HepG2 (cell line): ENCODE results near the gene TMEM14B. TPM values are rescaled to one million over a fixed set of nuclear protein-coding genes. Genes with fewer than 3 reads are reported as not detected.
A peak's percentile ranks its signal among the peaks of the same experiment; 100 is the strongest.

Source experiments
- FOSL2 ChIP-seq: sonication (generic); formaldehyde crosslinking; IDR thresholded peaks from 2 replicates; pipeline ENCODE4 v1.4.0; 2020; ENCODE audit warnings: missing genetic modification reagents
- KAT7 ChIP-seq: IDR thresholded peaks from 2 replicates; pipeline ENCODE4 v1.6.1; 2018; ENCODE audit warnings: borderline replicate concordance, missing compliant biosample characterization
- NR1H2 ChIP-seq: sonication (generic); formaldehyde crosslinking; IDR thresholded peaks from 2 replicates; pipeline ENCODE4 v1.8.1; 2022; ENCODE audit warnings: low read depth, missing genetic modification reagents, borderline replicate concordance
- NR2F6 ChIP-seq, 2 experiments: IDR thresholded peaks; 2 replicates each; pipeline ENCODE4 v1.6.1; 2016; ENCODE audit warnings: antibody characterized with exemption in 1 of 2, mild to moderate bottlenecking in 1 of 2
- SALL2 ChIP-seq: sonication (generic); formaldehyde crosslinking; IDR thresholded peaks from 2 replicates; pipeline ENCODE4 v1.8.1; 2023; ENCODE audit warnings: mild to moderate bottlenecking, missing genetic modification reagents, inconsistent platforms
- SMARCC2 ChIP-seq: fragments of 450-650 bp; IDR thresholded peaks from 2 replicates; pipeline ENCODE4 v1.6.1; 2017; ENCODE audit warnings: antibody characterized with exemption, mild to moderate bottlenecking
- SP4 ChIP-seq: sonication (generic); formaldehyde crosslinking; IDR thresholded peaks from 2 replicates; pipeline ENCODE4 v1.8.1; 2023; ENCODE audit warnings: mild to moderate bottlenecking, missing genetic modification reagents
- SRSF1 ChIP-seq: fragments of 200-400 bp; formaldehyde crosslinking; optimal IDR thresholded peaks from 2 replicates; pipeline ENCODE3; 2017; ENCODE audit warnings: mild to moderate bottlenecking, low read depth, low read length, moderate library complexity
- TGIF2 ChIP-seq: IDR thresholded peaks from 2 replicates; pipeline ENCODE4 v1.6.1; 2016; ENCODE audit warnings: control low read depth, missing compliant biosample characterization
- ZBTB42 ChIP-seq: sonication (generic); formaldehyde crosslinking; IDR thresholded peaks from 2 replicates; pipeline ENCODE4 v1.5.0; 2020; ENCODE audit warnings: mild to moderate bottlenecking, missing genetic modification reagents
- ZFAT ChIP-seq: sonication (generic); formaldehyde crosslinking; conservative IDR thresholded peaks from 2 replicates; pipeline ENCODE4 v1.8.1; 2023; ENCODE audit warnings: missing genetic modification reagents, inconsistent platforms
- ZNF121 ChIP-seq: sonication (generic); formaldehyde crosslinking; IDR thresholded peaks from 2 replicates; pipeline ENCODE4 v1.5.0; 2020; ENCODE audit warnings: mild to moderate bottlenecking, missing genetic modification reagents
- ZNF136 ChIP-seq: sonication (generic); formaldehyde crosslinking; IDR thresholded peaks from 2 replicates; pipeline ENCODE4 v1.8.1; 2022; ENCODE audit warnings: low read depth, mild to moderate bottlenecking, moderate library complexity, missing genetic modification reagents
- ZNF225 ChIP-seq: sonication (generic); formaldehyde crosslinking; IDR thresholded peaks from 2 replicates; pipeline ENCODE4 v1.4.0; 2020; ENCODE audit warnings: mild to moderate bottlenecking, missing genetic modification reagents
- ZNF326 ChIP-seq: sonication (generic); formaldehyde crosslinking; IDR thresholded peaks from 2 replicates; pipeline ENCODE4 v1.4.0; 2020; ENCODE audit warnings: missing genetic modification reagents, borderline replicate concordance
- ZNF543 ChIP-seq: sonication (generic); formaldehyde crosslinking; IDR thresholded peaks from 2 replicates; pipeline ENCODE4 v1.4.0; 2020; ENCODE audit warnings: mild to moderate bottlenecking, missing genetic modification reagents
- ZNF552 ChIP-seq: sonication (generic); formaldehyde crosslinking; IDR thresholded peaks from 2 replicates; pipeline ENCODE4 v1.9.0; 2022; ENCODE audit warnings: missing genetic modification reagents, mild to moderate bottlenecking, borderline replicate concordance
- ZNF570 ChIP-seq: sonication (generic); formaldehyde crosslinking; IDR thresholded peaks from 2 replicates; pipeline ENCODE4 v1.4.0; 2020; ENCODE audit warnings: mild to moderate bottlenecking, missing genetic modification reagents, borderline replicate concordance
- ZSCAN20 ChIP-seq: sonication (generic); formaldehyde crosslinking; IDR thresholded peaks from 2 replicates; pipeline ENCODE4 v1.4.0; 2020; ENCODE audit warnings: missing genetic modification reagents, mild to moderate bottlenecking, borderline replicate concordance
- polyA plus RNA-seq, 8 experiments: library from polyadenylated mRNA; depleted of rRNA in 3 of 8; stranded (reverse) in 7 of 8; unstranded in 1 of 8; fragments of >200 nt; fragmentation: Illumina TruSeq in 4 of 8; extraction: Trizol in 4 of 8; gene quantifications; 2 replicates each; pipeline versions ENCODE4 v1.2.1 to v1.2.3, GENCODE V29; 2011 to 2016; ENCODE audit warnings: low read depth in 4 of 8, missing spikeins in 1 of 8, mixed read lengths in 1 of 8; ENCODE audit not compliant: insufficient read depth in 1 of 8
- total RNA-seq, 5 experiments: library from RNA; depleted of rRNA; stranded (reverse); fragments of >200 nt; fragmentation: Illumina TruSeq; extraction: Trizol; gene quantifications; 2 replicates each; pipeline ENCODE4 v1.2.3, GENCODE V29; 2016; ENCODE audit warnings: low read depth in 1 of 5
- TF ChIP-seq, protein P1 (sequence below): sonication (generic); formaldehyde crosslinking; IDR thresholded peaks from 2 replicates; pipeline ENCODE4 v1.5.0; 2020; ENCODE audit warnings: mild to moderate bottlenecking, missing genetic modification reagents
- TF ChIP-seq, protein P2 (sequence below): IDR thresholded peaks from 2 replicates; pipeline ENCODE4 v1.6.1; 2016; ENCODE audit warnings: low read depth, control low read depth
- TF ChIP-seq, protein P3 (sequence below): sonication (generic); formaldehyde crosslinking; IDR thresholded peaks from 2 replicates; pipeline ENCODE4 v1.8.0; 2023; ENCODE audit warnings: mild to moderate bottlenecking, missing genetic modification reagents
- TF ChIP-seq, protein P4 (sequence below): sonication (generic); formaldehyde crosslinking; IDR thresholded peaks from 2 replicates; pipeline ENCODE4 v1.8.0; 2022; ENCODE audit warnings: missing genetic modification reagents, mild to moderate bottlenecking, moderate library complexity, borderline replicate concordance

Gene TMEM14B
- total and polyA plus RNA-seq, 2 of the 13 experiments (the other 11 are each of a cell fraction or from before 2014, with no cell fraction given), result 133 to 200 TPM

DNA sequence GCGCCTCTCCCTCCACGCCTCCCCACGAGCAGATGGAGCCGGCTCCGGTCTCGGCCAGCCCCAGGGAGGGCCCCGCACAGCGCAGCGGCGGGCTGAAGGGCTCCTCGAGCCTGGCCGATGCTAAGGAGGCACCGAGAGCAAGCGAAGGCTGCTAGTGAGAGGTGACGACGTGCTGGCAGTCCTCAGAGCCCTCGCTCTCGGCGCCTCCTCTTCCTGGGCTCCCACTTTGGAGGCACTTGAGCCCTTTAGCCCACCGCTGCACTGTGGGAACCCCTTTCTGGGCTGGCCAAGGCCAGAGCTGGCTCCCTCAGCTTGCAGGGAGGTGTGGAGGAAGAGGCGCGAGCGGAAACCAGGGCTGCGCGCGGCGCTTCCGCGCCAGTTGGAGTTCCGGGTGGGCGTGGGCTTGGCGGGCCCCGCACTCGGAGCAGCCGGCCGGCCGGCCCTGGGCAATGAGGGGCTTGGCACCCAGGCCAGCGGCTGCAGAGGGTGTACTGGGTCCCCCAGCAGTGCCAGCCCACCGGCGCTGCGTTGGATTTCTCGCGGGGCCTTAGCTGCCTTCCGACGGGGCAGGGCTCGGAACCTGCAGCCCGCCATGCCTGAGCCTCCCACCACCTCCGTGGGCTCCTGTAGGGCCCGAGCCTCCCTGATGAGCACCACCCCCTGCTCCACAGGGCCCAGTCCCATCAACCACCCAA lies 27.2 kb upstream of the TMEM14B start (continued):
- TF ChIP-seq ZNF570 (CRISPR knock-in tag) (no peak), ZBTB42 (no peak; the same call in 1 of the 2 replicates), SP4 (CRISPR knock-in tag) (0 out of 2 replicates have a peak, but pooled peaks have one; percentile 28), NR1H2 (CRISPR knock-in tag) (no peak), FOSL2 (CRISPR knock-in tag) (no peak), ZNF543 (CRISPR knock-in tag) (peak; percentile 13; the same call in 1 of the 2 replicates), SRSF1 (no peak), TGIF2 (no peak), ZNF121 (CRISPR knock-in tag) (no peak), ZNF136 (CRISPR knock-in tag) (0 out of 2 replicates have a peak, but pooled peaks have one; percentile 7), KAT7 (CRISPR knock-in tag) (no peak), SMARCC2 (no peak), ZFAT (CRISPR knock-in tag) (no peak), SALL2 (CRISPR knock-in tag) (0 out of 2 replicates have a peak, but pooled peaks have one; percentile 48), ZSCAN20 (CRISPR knock-in tag) (no peak), ZNF552 (CRISPR knock-in tag) (no peak), ZNF225 (0 out of 2 replicates have a peak, but pooled peaks have one; percentile 23), ZNF326 (CRISPR knock-in tag) (no peak), NR2F6 (IDR thresholded peaks at IDR 0.05) (no peak), NR2F6 (CRISPR knock-in tag; IDR thresholded peaks at IDR 0.05) (no peak)
- TF ChIP-seq, protein P1, sequence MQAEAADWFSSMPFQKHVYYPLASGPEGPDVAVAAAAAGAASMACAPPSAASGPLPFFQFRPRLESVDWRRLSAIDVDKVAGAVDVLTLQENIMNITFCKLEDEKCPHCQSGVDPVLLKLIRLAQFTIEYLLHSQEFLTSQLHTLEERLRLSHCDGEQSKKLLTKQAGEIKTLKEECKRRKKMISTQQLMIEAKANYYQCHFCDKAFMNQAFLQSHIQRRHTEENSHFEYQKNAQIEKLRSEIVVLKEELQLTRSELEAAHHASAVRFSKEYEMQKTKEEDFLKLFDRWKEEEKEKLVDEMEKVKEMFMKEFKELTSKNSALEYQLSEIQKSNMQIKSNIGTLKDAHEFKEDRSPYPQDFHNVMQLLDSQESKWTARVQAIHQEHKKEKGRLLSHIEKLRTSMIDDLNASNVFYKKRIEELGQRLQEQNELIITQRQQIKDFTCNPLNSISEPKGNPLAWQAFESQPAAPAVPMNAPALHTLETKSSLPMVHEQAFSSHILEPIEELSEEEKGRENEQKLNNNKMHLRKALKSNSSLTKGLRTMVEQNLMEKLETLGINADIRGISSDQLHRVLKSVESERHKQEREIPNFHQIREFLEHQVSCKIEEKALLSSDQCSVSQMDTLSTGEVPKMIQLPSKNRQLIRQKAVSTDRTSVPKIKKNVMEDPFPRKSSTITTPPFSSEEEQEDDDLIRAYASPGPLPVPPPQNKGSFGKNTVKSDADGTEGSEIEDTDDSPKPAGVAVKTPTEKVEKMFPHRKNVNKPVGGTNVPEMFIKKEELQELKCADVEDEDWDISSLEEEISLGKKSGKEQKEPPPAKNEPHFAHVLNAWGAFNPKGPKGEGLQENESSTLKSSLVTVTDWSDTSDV (CRISPR knock-in tag), result no peak; the same call in 1 of the 2 replicates
- TF ChIP-seq, protein P2, sequence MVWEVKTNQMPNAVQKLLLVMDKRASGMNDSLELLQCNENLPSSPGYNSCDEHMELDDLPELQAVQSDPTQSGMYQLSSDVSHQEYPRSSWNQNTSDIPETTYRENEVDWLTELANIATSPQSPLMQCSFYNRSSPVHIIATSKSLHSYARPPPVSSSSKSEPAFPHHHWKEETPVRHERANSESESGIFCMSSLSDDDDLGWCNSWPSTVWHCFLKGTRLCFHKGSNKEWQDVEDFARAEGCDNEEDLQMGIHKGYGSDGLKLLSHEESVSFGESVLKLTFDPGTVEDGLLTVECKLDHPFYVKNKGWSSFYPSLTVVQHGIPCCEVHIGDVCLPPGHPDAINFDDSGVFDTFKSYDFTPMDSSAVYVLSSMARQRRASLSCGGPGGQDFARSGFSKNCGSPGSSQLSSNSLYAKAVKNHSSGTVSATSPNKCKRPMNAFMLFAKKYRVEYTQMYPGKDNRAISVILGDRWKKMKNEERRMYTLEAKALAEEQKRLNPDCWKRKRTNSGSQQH (CRISPR knock-in tag), result no peak
- TF ChIP-seq, protein P3, sequence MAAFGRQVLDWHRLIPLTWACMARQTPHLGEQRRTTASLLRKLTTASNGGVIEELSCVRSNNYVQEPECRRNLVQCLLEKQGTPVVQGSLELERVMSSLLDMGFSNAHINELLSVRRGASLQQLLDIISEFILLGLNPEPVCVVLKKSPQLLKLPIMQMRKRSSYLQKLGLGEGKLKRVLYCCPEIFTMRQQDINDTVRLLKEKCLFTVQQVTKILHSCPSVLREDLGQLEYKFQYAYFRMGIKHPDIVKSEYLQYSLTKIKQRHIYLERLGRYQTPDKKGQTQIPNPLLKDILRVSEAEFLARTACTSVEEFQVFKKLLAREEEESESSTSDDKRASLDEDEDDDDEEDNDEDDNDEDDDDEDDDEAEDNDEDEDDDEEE, result no peak; the same call in 1 of the 2 replicates
- TF ChIP-seq, protein P4, sequence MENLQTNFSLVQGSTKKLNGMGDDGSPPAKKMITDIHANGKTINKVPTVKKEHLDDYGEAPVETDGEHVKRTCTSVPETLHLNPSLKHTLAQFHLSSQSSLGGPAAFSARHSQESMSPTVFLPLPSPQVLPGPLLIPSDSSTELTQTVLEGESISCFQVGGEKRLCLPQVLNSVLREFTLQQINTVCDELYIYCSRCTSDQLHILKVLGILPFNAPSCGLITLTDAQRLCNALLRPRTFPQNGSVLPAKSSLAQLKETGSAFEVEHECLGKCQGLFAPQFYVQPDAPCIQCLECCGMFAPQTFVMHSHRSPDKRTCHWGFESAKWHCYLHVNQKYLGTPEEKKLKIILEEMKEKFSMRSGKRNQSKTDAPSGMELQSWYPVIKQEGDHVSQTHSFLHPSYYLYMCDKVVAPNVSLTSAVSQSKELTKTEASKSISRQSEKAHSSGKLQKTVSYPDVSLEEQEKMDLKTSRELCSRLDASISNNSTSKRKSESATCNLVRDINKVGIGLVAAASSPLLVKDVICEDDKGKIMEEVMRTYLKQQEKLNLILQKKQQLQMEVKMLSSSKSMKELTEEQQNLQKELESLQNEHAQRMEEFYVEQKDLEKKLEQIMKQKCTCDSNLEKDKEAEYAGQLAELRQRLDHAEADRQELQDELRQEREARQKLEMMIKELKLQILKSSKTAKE (CRISPR knock-in tag), result peak; percentile 9; the same call in 1 of the 2 replicates
